Osteoblast (primary cell): Measurements from ENCODE around the gene GALNT6. TPM values are rescaled to one million over a fixed set of nuclear protein-coding genes. Genes with fewer than 3 reads are reported as not detected.

Experiments used
- DNase-seq: peaks from one replicate; pipeline ENCODE4 v3.0.0; 2011; ENCODE audit warnings: low spot score, mixed read lengths; ENCODE audit not compliant: insufficient read length; ENCODE audit errors: missing footprints
- H2AFZ ChIP-seq: 2 replicates; pipeline ENCODE4 v1.6.0; 2011; ENCODE audit warnings: mild to moderate bottlenecking, low read length
- H3K27ac ChIP-seq: 2 replicates; pipeline ENCODE4 v1.5.1; 2011; ENCODE audit warnings: mild to moderate bottlenecking, low read depth, low read length, moderate library complexity
- H3K27me3 ChIP-seq: 2 replicates; pipeline ENCODE4 v1.6.0; 2012; ENCODE audit warnings: mild to moderate bottlenecking, control low read depth, inconsistent platforms, low read length, moderate library complexity; ENCODE audit not compliant: insufficient read depth
- H3K36me3 ChIP-seq: 2 replicates; pipeline ENCODE4 v1.5.1; 2011; ENCODE audit warnings: mild to moderate bottlenecking, low read length, control low read depth, moderate library complexity; ENCODE audit not compliant: insufficient read depth
- H3K4me1 ChIP-seq: 2 replicates; pipeline ENCODE4 v1.5.1; 2011; ENCODE audit warnings: mild to moderate bottlenecking, low read length, control low read depth, moderate library complexity; ENCODE audit not compliant: insufficient read depth
- H3K4me2 ChIP-seq: 2 replicates; pipeline ENCODE4 v1.6.0; 2011; ENCODE audit warnings: mild to moderate bottlenecking, low read length; ENCODE audit not compliant: insufficient read depth
- H3K4me3 ChIP-seq: fragments of 200-600 bp; sonication (generic); 3 replicates; pipeline ENCODE4 v1.5.1; 2012; ENCODE audit warnings: mild to moderate bottlenecking, low read length, inconsistent platforms; ENCODE audit not compliant: insufficient read depth
- H3K79me2 ChIP-seq: 2 replicates; pipeline ENCODE4 v1.6.0; 2012; ENCODE audit warnings: mild to moderate bottlenecking, low read length, control low read depth, inconsistent platforms; ENCODE audit not compliant: insufficient read depth
- H3K9me3 ChIP-seq: 2 replicates; pipeline ENCODE4 v1.5.1; 2011; ENCODE audit warnings: low read depth, low read length, control low read depth
- H4K20me1 ChIP-seq: 2 replicates; pipeline ENCODE4 v1.6.0; 2012; ENCODE audit warnings: mild to moderate bottlenecking, low read length, control low read depth; ENCODE audit not compliant: insufficient read depth
- CTCF ChIP-seq: IDR thresholded peaks from 2 replicates; pipeline ENCODE4 v1.5.1; 2011; ENCODE audit warnings: mild to moderate bottlenecking, low read depth, low read length, moderate library complexity; ENCODE audit errors: extremely low read depth
- total RNA-seq: library from RNA; depleted of rRNA; stranded (reverse); fragments of >200 nt; gene quantifications from 2 replicates; pipeline ENCODE4 v1.2.3, GENCODE V29; 2012

The GALNT6 gene
- total RNA-seq, 1 donor = 9.8 TPM

GRCh38 chr12:51335931-51336330 is 55.3 kb downstream of the GALNT6 start:
- H3K9me3 ChIP-seq = no peaks in the 10 kb centered on the region
- no peak for TF ChIP-seq CTCF
- peak; percentile 35 for DNase-seq
- H3K4me1 ChIP-seq = peaks cover 1% of the 10 kb centered on the region
- H4K20me1 ChIP-seq = no peaks in the 10 kb centered on the region
- no peak overlapping the region for H3K4me2 ChIP-seq
- no peaks in the 10 kb centered on the region for H3K36me3 ChIP-seq
- H2AFZ ChIP-seq = no peak overlapping the region
- no peaks in the 10 kb centered on the region for H3K27me3 ChIP-seq
- H3K79me2 ChIP-seq = no peaks in the 10 kb centered on the region
- H3K4me3 ChIP-seq = no peak overlapping the region
- no peak overlapping the region for H3K27ac ChIP-seq

GRCh38 chr12:51334764-51335163 is 56.4 kb downstream of the GALNT6 start:
- Histone ChIP-seq H3K4me1 (peaks cover 4% of the 10 kb centered on the region), H2AFZ (peak overlapping the region; percentile 80), H3K36me3 (no peaks in the 10 kb centered on the region), H3K79me2 (no peaks in the 10 kb centered on the region), H3K9me3 (no peaks in the 10 kb centered on the region), H3K4me3 (no peak overlapping the region), H3K4me2 (no peak overlapping the region), H4K20me1 (no peaks in the 10 kb centered on the region), H3K27me3 (no peaks in the 10 kb centered on the region), H3K27ac (no peak overlapping the region)
- TF ChIP-seq CTCF = no peak
- DNase-seq = no peak

GRCh38 chr12:51333536-51333935 is 57.7 kb downstream of the GALNT6 start:
- Histone ChIP-seq H3K36me3 (no peaks in the 10 kb centered on the region), H3K9me3 (no peaks in the 10 kb centered on the region), H3K4me2 (no peak overlapping the region), H3K4me3 (no peak overlapping the region), H3K27ac (no peak overlapping the region), H3K27me3 (no peaks in the 10 kb centered on the region), H2AFZ (no peak overlapping the region), H4K20me1 (no peaks in the 10 kb centered on the region), H3K4me1 (peaks cover 4% of the 10 kb centered on the region), H3K79me2 (no peaks in the 10 kb centered on the region)
- DNase-seq = no peak
- TF ChIP-seq CTCF = no peak

GRCh38 chr12:51330186-51330585 is 61.0 kb downstream of the GALNT6 start:
- peak; percentile 43 for DNase-seq
- peak overlapping the region; percentile 58 for H2AFZ ChIP-seq

More at GRCh38 chr12:51330186-51330585, 61.0 kb downstream of the GALNT6 start:
- no peak overlapping the region for H3K4me2 ChIP-seq
- H3K9me3 ChIP-seq = no peaks in the 10 kb centered on the region
- no peaks in the 10 kb centered on the region for H3K36me3 ChIP-seq
- no peaks in the 10 kb centered on the region for H3K27me3 ChIP-seq
- H4K20me1 ChIP-seq = no peaks in the 10 kb centered on the region
- peak overlapping the region; percentile 2 for H3K27ac ChIP-seq
- H3K79me2 ChIP-seq = no peaks in the 10 kb centered on the region
- TF ChIP-seq CTCF = no peak
- H3K4me1 ChIP-seq = peaks cover 19% of the 10 kb centered on the region
- no peak overlapping the region for H3K4me3 ChIP-seq
